GM12878 (cell line): ENCODE data around the gene FANCF. TPM values are rescaled to one million over a fixed set of nuclear protein-coding genes. Genes with fewer than 3 reads are reported as not detected.

ENCODE experiments used
- ATAC-seq: fragments of 200-7000 bp; cut with Tn5 transposase; 3 replicates; pipeline ENCODE4 v1.9.1; 2020; ENCODE audit warnings: mild to moderate bottlenecking, moderate library complexity
- BruUV-seq: library from RNA; stranded (reverse); fragments of 400-500 nt; replicated peaks from 2 replicates; lab custom pipeline; 2021; lab: Mats Ljungman, UMichigan
- CTCF ChIA-PET: fragments of 300-600 bp; sonication (Branson Sonifier 250); formaldehyde crosslinking; extraction: SDS; loops from one replicate; lab custom pipeline; 2021; ENCODE audit warnings: inconsistent platforms; lab: Yijun Ruan, JAX
- POLR2A ChIA-PET: fragments of 350-600 bp; formaldehyde crosslinking; extraction: SDS; loops from one replicate; lab custom pipeline; 2021; ENCODE audit warnings: inconsistent platforms; lab: Charles Lee
- RAD21 ChIA-PET: fragments of 300-600 bp; sonication (Branson Sonifier 250); formaldehyde crosslinking; loops from one replicate; lab custom pipeline; 2023; ENCODE audit warnings: antibody characterized with exemption; ENCODE audit not compliant: unreplicated experiment; lab: Charles Lee
- SMC1A ChIA-PET: fragments of 300-600 bp; sonication (Branson Sonifier 250); formaldehyde crosslinking; loops from one replicate; lab custom pipeline; 2023; ENCODE audit not compliant: unreplicated experiment, uncharacterized antibody; lab: Charles Lee
- DNase-seq: peaks from one replicate; pipeline ENCODE4 v3.0.0-alpha.2; 2011; ENCODE audit warnings: low read depth, low spot score
- FAIRE-seq: peaks from 3 replicates; lab custom pipeline; 2011; peaks lifted over from hg19 to GRCh38; lab: Jason Lieb, UNC
- H2AFZ ChIP-seq: 2 replicates; pipeline ENCODE4 v1.6.0; 2011; ENCODE audit warnings: low read depth, low read length, control low read depth; ENCODE audit not compliant: control insufficient read depth
- H3K27ac ChIP-seq: 2 replicates; pipeline ENCODE4 v1.5.1; 2011; ENCODE audit warnings: control low read depth; ENCODE audit not compliant: control insufficient read depth, insufficient read depth
- H3K27me3 ChIP-seq, 2 experiments: replicated peaks in 1 of 2; 2 replicates each; pipeline versions ENCODE4 v1.6.0 to v1.6.1; 2011; ENCODE audit warnings: low read length in 1 of 2; ENCODE audit not compliant: control insufficient read depth in 2 of 2, insufficient read depth in 2 of 2
- H3K36me3 ChIP-seq, 2 experiments: 2 replicates each; pipeline ENCODE4 v1.5.1; 2011; ENCODE audit warnings: low read length in 1 of 2; ENCODE audit not compliant: control insufficient read depth in 2 of 2, insufficient read depth in 2 of 2
- H3K4me1 ChIP-seq: 2 replicates; pipeline ENCODE4 v1.6.1; 2011; ENCODE audit warnings: mild to moderate bottlenecking, low read length, moderate library complexity, mixed read lengths; ENCODE audit not compliant: control insufficient read depth, insufficient read depth
- H3K4me2 ChIP-seq: 2 replicates; pipeline ENCODE4 v1.6.0; 2011; ENCODE audit warnings: control low read depth; ENCODE audit not compliant: control insufficient read depth, insufficient read depth
- H3K4me3 ChIP-seq: fragments of 200-600 bp; sonication (generic); 2 replicates; pipeline ENCODE4 v1.5.1; 2016
- H3K79me2 ChIP-seq: 2 replicates; pipeline ENCODE4 v1.6.0; 2011; ENCODE audit warnings: low read length; ENCODE audit not compliant: control insufficient read depth, insufficient read depth
- H3K9ac ChIP-seq: 2 replicates; pipeline ENCODE4 v1.8.0; 2011; ENCODE audit warnings: low read length, control low read depth, mixed read lengths; ENCODE audit not compliant: control insufficient read depth, insufficient read depth
- H3K9me3 ChIP-seq: replicated peaks from 3 replicates; pipeline ENCODE4 v1.5.1; 2011; ENCODE audit warnings: mild to moderate bottlenecking, low read length; ENCODE audit not compliant: control insufficient read depth, insufficient read depth
- H4K20me1 ChIP-seq: 2 replicates; pipeline ENCODE4 v1.6.0; 2011; ENCODE audit not compliant: control insufficient read depth, insufficient read depth
- BACH1 ChIP-seq: fragments of 450-650 bp; IDR thresholded peaks from 2 replicates; pipeline ENCODE4 v1.6.1; 2017; ENCODE audit warnings: mild to moderate bottlenecking, borderline replicate concordance
- DPF2 ChIP-seq: fragments of 450-650 bp; IDR thresholded peaks from 2 replicates; pipeline ENCODE4 v1.6.1; 2017; ENCODE audit warnings: mild to moderate bottlenecking
- ETV6 ChIP-seq, 2 experiments: fragments of 450-650 bp in 1 of 2; IDR thresholded peaks in 1 of 2; conservative IDR thresholded peaks in 1 of 2; 2 replicates each; pipeline ENCODE4 v1.6.1; 2014; ENCODE audit warnings: antibody characterized with exemption in 1 of 2, borderline replicate concordance in 1 of 2, low read depth in 1 of 2, mild to moderate bottlenecking in 1 of 2, moderate library complexity in 1 of 2
- EZH2 ChIP-seq: IDR thresholded peaks from 2 replicates; pipeline ENCODE4 v1.6.1; 2012; ENCODE audit warnings: low read depth, mild to moderate bottlenecking, control low read depth, inconsistent platforms, low read length, borderline replicate concordance; ENCODE audit not compliant: control insufficient read depth
- JUNB ChIP-seq: IDR thresholded peaks from 2 replicates; pipeline ENCODE4 v1.6.1; 2016; ENCODE audit warnings: antibody characterized with exemption, mild to moderate bottlenecking
- MEF2B ChIP-seq: fragments of 450-650 bp; IDR thresholded peaks from 2 replicates; pipeline ENCODE4 v1.6.1; 2018; ENCODE audit warnings: mild to moderate bottlenecking, moderate library complexity; ENCODE audit not compliant: partially characterized antibody, poor library complexity, severe bottlenecking
- NRF1 ChIP-seq: conservative IDR thresholded peaks from 2 replicates; pipeline ENCODE4 v1.6.1; 2011; ENCODE audit warnings: mild to moderate bottlenecking, low read depth, low read length, improper control_type of control experiment
- PML ChIP-seq: IDR thresholded peaks from 2 replicates; pipeline ENCODE4 v1.6.1; 2012; ENCODE audit warnings: low read length, inconsistent platforms
- POLR2AphosphoS5 ChIP-seq: IDR thresholded peaks from 2 replicates; pipeline ENCODE4 v1.6.1; 2011; ENCODE audit warnings: mild to moderate bottlenecking, low read length, inconsistent platforms
- TCF12 ChIP-seq: IDR thresholded peaks from 2 replicates; pipeline ENCODE4 v1.6.1; 2011; ENCODE audit warnings: low read depth, mild to moderate bottlenecking, low read length
- YBX1 ChIP-seq: fragments of 450-650 bp; IDR thresholded peaks from 2 replicates; pipeline ENCODE4 v1.6.1; 2016; ENCODE audit warnings: antibody characterized with exemption
- YY1 ChIP-seq: IDR thresholded peaks from 2 replicates; pipeline ENCODE4 v1.6.1; 2011; ENCODE audit warnings: low read depth, mild to moderate bottlenecking, low read length
- ZNF274 ChIP-seq: IDR thresholded peaks from one replicate; pipeline ENCODE4 v1.8.0; 2011; ENCODE audit not compliant: insufficient read length, insufficient read depth
- WGBS: methylation state at CpG from one replicate; pipeline ENCODE4 v1.1.6; 2016; ENCODE audit warnings: low lambda C conversion rate; ENCODE audit not compliant: insufficient replicate concordance, insufficient coverage; ENCODE audit errors: missing lambda C conversion rate; 5-methylcytosine and 5-hydroxymethylcytosine counted together
- in situ Hi-C: fragments of 300-500 bp; cut with MboI; formaldehyde crosslinking; loops from 9 replicates; pipeline ENCODE4 v1.14.3; 2018; ENCODE audit warnings: mixed read lengths
- intact Hi-C: fragments of 100-400 bp; cut with micrococcal nuclease; formaldehyde crosslinking; loops from one replicate; pipeline ENCODE4 v1.14.2; 2022; ENCODE audit not compliant: unreplicated experiment
- polyA plus RNA-seq, 11 experiments: library from polyadenylated mRNA; depleted of rRNA in 4 of 11; unstranded in 6 of 11; stranded (reverse) in 5 of 11; fragments of >200 nt; fragmentation: Nextera tagmentation in 4 of 11; fragmentation: Illumina TruSeq in 1 of 11; extraction: Ambion mirVana in 4 of 11; extraction: Trizol in 1 of 11; gene quantifications; 1 replicate in 1 of 11; 2 replicates in 10 of 11; pipeline versions ENCODE4 v1.2.1 to v1.2.3, GENCODE V29; 2011 to 2016; ENCODE audit warnings: inconsistent platforms in 2 of 11, missing spikeins in 2 of 11, low read depth in 1 of 11
- total RNA-seq, 4 experiments: library from RNA; depleted of rRNA in 3 of 4; stranded (reverse); fragments of >200 nt in 3 of 4; fragmentation: Illumina TruSeq in 1 of 4; extraction: Trizol in 1 of 4; gene quantifications; 2 replicates each; pipeline versions ENCODE4 v1.2.1 to v1.2.3, GENCODE V29; 2013 to 2021
- TF ChIP-seq, protein P1 (sequence below): fragments of 450-650 bp; formaldehyde crosslinking; IDR thresholded peaks from 2 replicates; pipeline ENCODE4 v1.4.0; 2022; ENCODE audit warnings: mild to moderate bottlenecking, moderate library complexity

FANCF gene
- total and polyA plus RNA-seq, 10 of the 15 experiments (the other 5 are each of a cell fraction or from before 2014, with no cell fraction given) = 1.6 to 19.9 (median 12.2) TPM

DNA sequence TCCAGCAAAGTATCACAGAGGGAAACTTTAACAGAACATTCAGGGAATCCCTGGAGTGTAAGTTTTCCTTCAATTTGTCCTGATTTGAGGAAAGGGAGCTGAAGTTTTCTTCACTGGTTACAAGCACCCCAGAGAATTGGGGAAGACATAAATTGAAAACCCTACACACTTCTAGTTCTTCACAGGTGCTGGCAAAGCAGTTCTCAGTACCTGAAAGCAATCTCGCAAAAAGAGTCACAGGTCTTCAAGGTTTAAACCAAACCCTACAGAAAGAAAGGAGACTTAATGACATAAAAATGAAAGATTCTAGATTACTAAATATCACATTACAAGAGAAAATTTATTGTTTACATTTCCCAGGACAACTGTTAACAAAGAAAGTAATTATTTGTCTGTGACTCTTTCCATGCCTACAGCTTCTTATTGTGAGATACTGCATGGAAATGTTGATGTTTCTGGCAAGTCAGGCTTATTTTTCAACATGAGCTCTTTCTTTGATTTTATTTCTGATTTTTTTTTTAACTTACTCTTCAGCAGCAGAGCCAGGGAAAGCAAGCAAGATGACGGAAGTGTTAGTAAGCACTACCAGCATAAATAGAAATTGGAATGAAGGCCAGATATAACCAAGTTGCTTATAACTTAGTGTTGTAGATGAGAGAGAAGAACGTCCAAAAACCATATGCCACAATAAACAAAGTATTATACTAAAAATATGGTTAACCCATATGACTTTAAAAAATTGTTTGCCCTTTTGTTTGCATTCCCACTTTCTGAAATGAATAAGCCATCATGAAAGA, 44.1 kb downstream of the FANCF start:
- ChIA-PET RAD21 (no interaction called here), POLR2A (no interaction called here), CTCF (interaction anchor here (0.6 to 2.2 kb wide), 3 partner anchors 9 to 206 kb away, joined by 3 to 8 read pairs (median 3); no protein-coding TSS in a partner anchor), SMC1A (interaction anchor here (0.6 to 1.7 kb wide), 6 partner anchors 9 to 210 kb away, joined by 3 to 5 read pairs (median 3); no protein-coding TSS in a partner anchor)
- in situ Hi-C loops (no loop called here), intact Hi-C loops (no loop called here)
- DNase-seq = no peak
- Histone ChIP-seq H3K4me2 (no peak overlapping the region), H3K9me3 (no peaks in the 10 kb centered on the region), H3K27me3 (no peaks in the 10 kb centered on the region), H3K9ac (no peak overlapping the region), H3K4me3 (no peak overlapping the region), H3K4me1 (no peaks in the 10 kb centered on the region), H3K79me2 (no peaks in the 10 kb centered on the region), H4K20me1 (no peaks in the 10 kb centered on the region), H2AFZ (no peak overlapping the region), H3K36me3 (no peaks in the 10 kb centered on the region), H3K27ac (no peak overlapping the region)
- peak; percentile 56 for ATAC-seq
- no peak for TF ChIP-seq EZH2
- TF ChIP-seq TCF12 = no peak
- no peak for TF ChIP-seq MEF2B
- TF ChIP-seq YBX1 = no peak
- no peak for TF ChIP-seq ZNF274
- TF ChIP-seq DPF2 = no peak
- TF ChIP-seq PML = no peak
- no TSS peak for BruUV-seq
- no peak for FAIRE-seq
- 49% methylated on average over 3 of the region's 3 CpGs for WGBS

DNA sequence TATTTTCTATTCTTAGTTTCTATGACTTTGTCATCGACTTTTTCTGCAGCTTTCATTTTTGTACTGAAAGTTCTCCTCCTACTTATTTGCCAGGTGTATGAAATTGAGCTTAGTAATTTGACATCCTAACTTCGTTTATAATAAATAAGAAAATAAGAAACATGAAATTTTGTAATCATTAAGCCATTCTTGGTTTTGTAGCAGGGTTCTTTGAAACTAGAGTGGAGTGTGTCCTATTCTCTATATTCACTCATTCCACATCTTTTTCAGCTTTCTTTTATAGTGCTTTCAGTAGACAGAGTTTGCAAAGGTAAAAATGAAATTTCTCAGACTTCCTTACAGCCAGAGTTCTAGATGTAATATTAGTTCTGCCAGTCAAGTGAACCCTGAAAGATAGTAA, 47.8 kb downstream of the FANCF start:
- no TSS peak for BruUV-seq
- intact Hi-C loops = no loop called here
- TF ChIP-seq POLR2AphosphoS5 (no peak), YY1 (no peak), JUNB (no peak), BACH1 (no peak), TCF12 (no peak), NRF1 (no peak), ETV6 (conservative IDR thresholded peaks at IDR 0.05 in 1 of 2, IDR thresholded peaks at IDR 0.05 in 1 of 2; ENCODE audit: borderline replicate concordance in 1 of 2, low read depth in 1 of 2) (no peak)
- TF ChIP-seq, protein P1, sequence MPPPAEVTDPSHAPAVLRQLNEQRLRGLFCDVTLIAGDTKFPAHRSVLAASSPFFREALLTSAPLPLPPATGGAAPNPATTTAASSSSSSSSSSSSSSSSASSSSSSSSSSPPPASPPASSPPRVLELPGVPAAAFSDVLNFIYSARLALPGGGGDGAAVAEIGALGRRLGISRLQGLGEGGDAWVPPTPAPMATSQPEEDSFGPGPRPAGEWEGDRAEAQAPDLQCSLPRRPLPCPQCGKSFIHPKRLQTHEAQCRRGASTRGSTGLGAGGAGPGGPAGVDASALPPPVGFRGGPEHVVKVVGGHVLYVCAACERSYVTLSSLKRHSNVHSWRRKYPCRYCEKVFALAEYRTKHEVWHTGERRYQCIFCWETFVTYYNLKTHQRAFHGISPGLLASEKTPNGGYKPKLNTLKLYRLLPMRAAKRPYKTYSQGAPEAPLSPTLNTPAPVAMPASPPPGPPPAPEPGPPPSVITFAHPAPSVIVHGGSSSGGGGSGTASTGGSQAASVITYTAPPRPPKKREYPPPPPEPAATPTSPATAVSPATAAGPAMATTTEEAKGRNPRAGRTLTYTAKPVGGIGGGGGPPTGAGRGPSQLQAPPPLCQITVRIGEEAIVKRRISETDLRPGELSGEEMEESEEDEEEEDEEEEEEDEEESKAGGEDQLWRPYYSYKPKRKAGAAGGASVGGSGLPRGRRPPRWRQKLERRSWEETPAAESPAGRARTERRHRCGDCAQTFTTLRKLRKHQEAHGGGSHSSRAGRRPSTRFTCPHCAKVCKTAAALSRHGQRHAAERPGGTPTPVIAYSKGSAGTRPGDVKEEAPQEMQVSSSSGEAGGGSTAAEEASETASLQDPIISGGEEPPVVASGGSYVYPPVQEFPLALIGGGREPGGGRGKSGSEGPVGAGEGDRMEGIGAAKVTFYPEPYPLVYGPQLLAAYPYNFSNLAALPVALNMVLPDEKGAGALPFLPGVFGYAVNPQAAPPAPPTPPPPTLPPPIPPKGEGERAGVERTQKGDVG (CRISPR knock-in tag) = no peak

More for the DNA sequence above, 47.8 kb downstream of the FANCF start:
- no peaks in the 10 kb centered on the region for H3K36me3 ChIP-seq
- ChIA-PET CTCF (no interaction called here), SMC1A (interaction anchor here (0.8 to 2.4 kb wide), 5 partner anchors 20 to 192 kb away, joined by 3 to 6 read pairs (median 5); no protein-coding TSS in a partner anchor), POLR2A (no interaction called here), RAD21 (interaction anchor here (1.9 kb wide), 1 partner anchor 210 kb away, joined by 6 read pairs; no protein-coding TSS in a partner anchor)
- H3K4me3 ChIP-seq = no peak overlapping the region
- H3K4me2 ChIP-seq = no peak overlapping the region
- H2AFZ ChIP-seq = no peak overlapping the region
- no peaks in the 10 kb centered on the region for H3K9me3 ChIP-seq
- no peak for FAIRE-seq
- H3K27me3 ChIP-seq = no peaks in the 10 kb centered on the region
- no peaks in the 10 kb centered on the region for H4K20me1 ChIP-seq
- no peak overlapping the region for H3K27ac ChIP-seq
- no peaks in the 10 kb centered on the region for H3K79me2 ChIP-seq
- DNase-seq = no peak
- WGBS = 0% methylated on average over 2 of the region's 2 CpGs
- in situ Hi-C loops = no loop called here
- H3K4me1 ChIP-seq = no peaks in the 10 kb centered on the region
- H3K9ac ChIP-seq = no peak overlapping the region
- ATAC-seq = peak; percentile 46
